ENCODE data around the gene GULP1. TPM values are rescaled to one million over a fixed set of nuclear protein-coding genes. Genes with fewer than 3 reads are reported as not detected.

Gene GULP1
- total and polyA plus RNA-seq, 2 of the 13 experiments (the other 11 are each of a cell fraction or from before 2014, with no cell fraction given) = 0.15 TPM; not detected in 1

- Histone ChIP-seq H3K27me3 (ENCODE audit: control insufficient read depth in 1 of 2, insufficient read depth in 2 of 2, low read length in 2 of 2) (peaks cover 0 to 28% of the 10 kb centered on the region in 2 experiments; a peak in 4 of 5 replicates), H4K20me1 (ENCODE audit: insufficient read depth, low read length) (no peaks in the 10 kb centered on the region), H3K4me2 (ENCODE audit: low read depth, low read length) (no peak overlapping the region), H3K79me2 (ENCODE audit: insufficient read depth, low read length) (no peaks in the 10 kb centered on the region), H3K9ac (ENCODE audit: insufficient read depth, low read depth, low read length) (no peak overlapping the region), H3K4me1 (ENCODE audit: insufficient read depth, low read length) (peaks cover 13% of the 10 kb centered on the region), H2AFZ (ENCODE audit: low read length) (no peak overlapping the region), H3K36me3 (replicated peaks in 1 of 2; ENCODE audit: control insufficient read depth in 1 of 2, insufficient read depth in 2 of 2, low read length in 2 of 2) (no peaks in the 10 kb centered on the region), H3K9me3 (ENCODE audit: low read length) (no peaks in the 10 kb centered on the region), H3K27ac (ENCODE audit: extremely low read length, insufficient read depth, low read length) (no peak overlapping the region), H3K4me3 (replicated peaks in 1 of 3; ENCODE audit: insufficient read depth in 1 of 3, low read depth in 2 of 3, low read length in 3 of 3) (no peak overlapping the region)
- no peak for TF ChIP-seq ZNF704 (CRISPR knock-in tag; IDR thresholded peaks at IDR 0.05; ENCODE audit: borderline replicate concordance)
- TF ChIP-seq, protein P1, sequence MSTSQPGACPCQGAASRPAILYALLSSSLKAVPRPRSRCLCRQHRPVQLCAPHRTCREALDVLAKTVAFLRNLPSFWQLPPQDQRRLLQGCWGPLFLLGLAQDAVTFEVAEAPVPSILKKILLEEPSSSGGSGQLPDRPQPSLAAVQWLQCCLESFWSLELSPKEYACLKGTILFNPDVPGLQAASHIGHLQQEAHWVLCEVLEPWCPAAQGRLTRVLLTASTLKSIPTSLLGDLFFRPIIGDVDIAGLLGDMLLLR (CRISPR knock-in tag; IDR thresholded peaks at IDR 0.05) = no peak
- no peak for TF ChIP-seq LCORL (IDR thresholded peaks at IDR 0.05)
- TF ChIP-seq LCORL (CRISPR knock-in tag; IDR thresholded peaks at IDR 0.05) = no peak
- intact Hi-C loops (cut with micrococcal nuclease; ENCODE audit: unreplicated experiment) (loop anchor here (5.0 kb wide), 1 partner anchor 73 kb away; no protein-coding TSS in a partner anchor), in situ Hi-C loops (cut with HindIII; ENCODE audit: extremely low pct_ligation_motif_present, low pct_unique_long_range_greater_than_20kb) (no loop called here)
- ChIA-PET POLR2A (no interaction called here), CTCF (ENCODE audit: low intra/inter-chr PET ratio, low total read pairs) (no interaction called here)
- no TSS peak for BruUV-seq (replicated peaks)
- WGBS (ENCODE audit: low lambda C conversion rate) = 3% methylated on average over 1 of the region's 1 CpG
- DNase-seq (ENCODE audit: low spot score) (no peak), ATAC-seq (no peak), FAIRE-seq (peak; percentile 4)
Measured at GRCh38 chr2:188294352-188294926, 2.8 kb downstream of the GULP1 start.

GRCh38 chr2:188295067-188295685, 3.5 kb downstream of the GULP1 start:
- WGBS (ENCODE audit: low lambda C conversion rate) = under 1% methylated on average over 3 of the region's 3 CpGs
- TF ChIP-seq ZNF75D (CRISPR knock-in tag; IDR thresholded peaks at IDR 0.05; ENCODE audit: borderline replicate concordance) (no peak), ZBTB21 (CRISPR knock-in tag; IDR thresholded peaks at IDR 0.05) (no peak), HMGA1 (CRISPR knock-in tag; conservative IDR thresholded peaks at IDR 0.05) (no peak), JARID2 (CRISPR knock-in tag; IDR thresholded peaks at IDR 0.05; ENCODE audit: insufficient replicate concordance) (no peak), ZNF543 (CRISPR knock-in tag; IDR thresholded peaks at IDR 0.05) (no peak), REPIN1 (CRISPR knock-in tag; IDR thresholded peaks at IDR 0.05; ENCODE audit: borderline replicate concordance, low read depth) (no peak), TRIM24 (CRISPR knock-in tag; IDR thresholded peaks at IDR 0.05) (no peak), MTA3 (CRISPR knock-in tag; IDR thresholded peaks at IDR 0.05) (no peak)
- TF ChIP-seq, protein P2, sequence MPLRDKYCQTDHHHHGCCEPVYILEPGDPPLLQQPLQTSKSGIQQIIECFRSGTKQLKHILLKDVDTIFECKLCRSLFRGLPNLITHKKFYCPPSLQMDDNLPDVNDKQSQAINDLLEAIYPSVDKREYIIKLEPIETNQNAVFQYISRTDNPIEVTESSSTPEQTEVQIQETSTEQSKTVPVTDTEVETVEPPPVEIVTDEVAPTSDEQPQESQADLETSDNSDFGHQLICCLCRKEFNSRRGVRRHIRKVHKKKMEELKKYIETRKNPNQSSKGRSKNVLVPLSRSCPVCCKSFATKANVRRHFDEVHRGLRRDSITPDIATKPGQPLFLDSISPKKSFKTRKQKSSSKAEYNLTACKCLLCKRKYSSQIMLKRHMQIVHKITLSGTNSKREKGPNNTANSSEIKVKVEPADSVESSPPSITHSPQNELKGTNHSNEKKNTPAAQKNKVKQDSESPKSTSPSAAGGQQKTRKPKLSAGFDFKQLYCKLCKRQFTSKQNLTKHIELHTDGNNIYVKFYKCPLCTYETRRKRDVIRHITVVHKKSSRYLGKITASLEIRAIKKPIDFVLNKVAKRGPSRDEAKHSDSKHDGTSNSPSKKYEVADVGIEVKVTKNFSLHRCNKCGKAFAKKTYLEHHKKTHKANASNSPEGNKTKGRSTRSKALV (CRISPR knock-in tag; IDR thresholded peaks at IDR 0.05) = no peak
- H3K9ac ChIP-seq (ENCODE audit: insufficient read depth, low read depth, low read length) = no peak overlapping the region
- H4K20me1 ChIP-seq (ENCODE audit: insufficient read depth, low read length) = no peaks in the 10 kb centered on the region
- intact Hi-C loops (cut with micrococcal nuclease; ENCODE audit: unreplicated experiment) (no loop called here), in situ Hi-C loops (cut with HindIII; ENCODE audit: extremely low pct_ligation_motif_present, low pct_unique_long_range_greater_than_20kb) (no loop called here)
- no peak overlapping the region for H2AFZ ChIP-seq (ENCODE audit: low read length)
- no peaks in the 10 kb centered on the region for H3K79me2 ChIP-seq (ENCODE audit: insufficient read depth, low read length)
- H3K4me2 ChIP-seq (ENCODE audit: low read depth, low read length) = no peak overlapping the region
- BruUV-seq (replicated peaks) = no TSS peak
- no peaks in the 10 kb centered on the region for H3K36me3 ChIP-seq (replicated peaks in 1 of 2; ENCODE audit: control insufficient read depth in 1 of 2, insufficient read depth in 2 of 2, low read length in 2 of 2)
- ChIA-PET POLR2A (no interaction called here), CTCF (ENCODE audit: low intra/inter-chr PET ratio, low total read pairs) (no interaction called here)
- no peak overlapping the region for H3K27ac ChIP-seq (ENCODE audit: extremely low read length, insufficient read depth, low read length)
- no peaks in the 10 kb centered on the region for H3K9me3 ChIP-seq (ENCODE audit: low read length)
- FAIRE-seq (no peak), DNase-seq (ENCODE audit: low spot score) (no peak), ATAC-seq (no peak)
- H3K27me3 ChIP-seq (ENCODE audit: control insufficient read depth in 1 of 2, insufficient read depth in 2 of 2, low read length in 2 of 2) = peaks cover 0 to 28% of the 10 kb centered on the region in 2 experiments; a peak in 4 of 5 replicates
- H3K4me1 ChIP-seq (ENCODE audit: insufficient read depth, low read length) = peaks cover 13% of the 10 kb centered on the region
- H3K4me3 ChIP-seq (replicated peaks in 1 of 3; ENCODE audit: insufficient read depth in 1 of 3, low read depth in 2 of 3, low read length in 3 of 3) = no peak overlapping the region

Measured in HepG2 (cell line).